ENCODE results near the gene LCE1B. TPM values are rescaled to one million over a fixed set of nuclear protein-coding genes. Genes with fewer than 3 reads are reported as not detected.

Gene LCE1B
- total RNA-seq, 1 experiment from 2014 or later: not detected

DNA sequence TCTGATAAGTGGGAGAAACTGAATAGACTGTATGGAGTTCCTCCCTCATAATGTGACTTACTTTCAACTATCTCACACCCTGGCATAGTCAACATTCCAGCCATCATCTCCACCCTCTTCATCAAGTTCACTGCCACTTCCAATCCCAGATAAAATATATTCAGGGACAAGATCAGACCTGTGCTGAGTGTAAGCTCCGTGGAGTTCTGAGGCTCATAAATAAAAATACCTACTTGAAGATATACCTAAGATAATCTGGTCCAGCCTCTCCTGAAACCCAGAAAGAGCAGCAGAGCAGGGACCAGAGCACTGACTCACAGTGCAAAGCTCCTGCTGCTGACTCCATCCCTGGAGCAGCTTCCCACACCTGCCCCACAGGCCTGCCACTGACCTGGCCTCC is 46.3 kb downstream of the LCE1B start (continued):
- TF ChIP-seq YY1 (IDR thresholded peaks at IDR 0.05; ENCODE audit: extremely low read depth, insufficient replicate concordance, low read depth, low read length): no peak

DNA sequence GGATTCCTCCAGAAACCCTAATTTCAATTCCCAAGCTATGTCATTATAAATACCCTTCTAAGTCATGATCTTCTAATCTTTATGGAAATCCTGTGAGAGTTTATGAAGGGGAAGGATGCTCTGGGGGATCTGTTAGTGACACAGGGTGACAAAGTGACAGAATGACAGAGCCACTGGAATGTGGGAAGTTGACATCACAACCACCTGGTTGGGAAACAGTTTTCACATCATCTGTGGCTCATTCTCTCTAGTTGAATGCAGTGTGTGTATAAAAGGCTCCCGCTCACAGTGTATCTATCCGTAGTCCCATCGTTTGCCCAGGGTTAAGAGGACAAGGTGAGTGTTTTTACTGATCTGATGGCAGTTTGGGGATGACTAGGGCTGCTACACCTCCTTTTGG is 47.9 kb downstream of the LCE1B start, which contains the start of gene LCE7A:
Gene LCE7A (plus strand): TSS at position 301 of the 400 bp plus-strand sequence. CDS start 702 bp downstream, outside the sequence.
- Histone ChIP-seq H3K79me2 (ENCODE audit: insufficient read depth, low read length) (no peaks in the 10 kb centered on the region), H3K4me1 (ENCODE audit: control insufficient read depth in 1 of 2, insufficient read depth in 2 of 2, low read length in 2 of 2) (no peaks in the 10 kb centered on the region), H3K4me2 (ENCODE audit: low read length) (no peak within 1 kb of the TSS), H3K27me3 (ENCODE audit: insufficient read depth, low read length) (peaks cover 17% of the 10 kb centered on the region; the same call in 1 of the 2 replicates), H3K9me3 (ENCODE audit: control insufficient read depth in 1 of 2, insufficient read depth in 1 of 2, low read depth in 1 of 2, low read length in 2 of 2) (no peaks in the 10 kb centered on the region), H3K9me2 (ENCODE audit: insufficient read depth) (no peaks in the 10 kb centered on the region), H4K20me1 (ENCODE audit: insufficient read depth) (no peaks in the 10 kb centered on the region), H3K4me3 (replicated peaks in 1 of 2; ENCODE audit: low read depth in 1 of 2, low read length in 2 of 2) (no peak within 1 kb of the TSS), H3K27ac (ENCODE audit: low read depth, low read length) (no peak within 1 kb of the TSS), H3K36me3 (ENCODE audit: control insufficient read depth in 1 of 2, insufficient read depth in 2 of 2, low read length in 2 of 2) (no peaks in the 10 kb centered on the region), H2AFZ (ENCODE audit: low read depth, low read length, poor library complexity, severe bottlenecking) (no peak within 1 kb of the TSS), H3K9ac (ENCODE audit: low read length) (no peak within 1 kb of the TSS)
- CTCF ChIA-PET: no interaction called here
- intact Hi-C loops (cut with micrococcal nuclease): no loop called here
- ATAC-seq (no peak), DNase-seq (ENCODE audit: low read depth, low spot score) (no peak)
- RAD21 ChIA-PET (ENCODE audit: low non-redundant PET in 1 of 2, low total read pairs in 2 of 2, uncharacterized antibody in 2 of 2, unreplicated experiment in 2 of 2): no interaction called here
- no TSS peak for BruUV-seq (replicated peaks)
- TF ChIP-seq EGR1 (IDR thresholded peaks at IDR 0.05; ENCODE audit: low read depth) (no peak), CEBPB (IDR thresholded peaks at IDR 0.05; ENCODE audit: low read depth) (no peak)
- POLR2A ChIA-PET: no interaction called here

DNA sequence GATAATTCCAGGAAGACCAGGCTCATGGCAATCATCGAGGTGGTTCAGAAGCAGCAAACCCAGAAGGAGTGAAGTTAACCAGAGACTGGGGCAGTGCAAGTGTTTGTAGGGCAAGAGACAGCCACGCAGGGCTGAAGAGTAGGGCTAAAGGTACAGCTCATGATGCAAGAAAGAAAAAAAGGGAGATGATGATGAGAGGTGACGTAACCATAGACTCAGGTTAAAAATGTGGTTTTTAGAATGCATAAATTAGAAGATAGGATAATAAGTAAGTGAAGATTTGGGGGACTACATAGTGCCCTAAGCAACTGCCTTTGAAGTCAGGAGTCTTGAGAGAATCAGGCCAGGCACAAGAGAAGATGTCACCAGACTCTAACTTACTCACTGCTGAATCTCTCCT is 48.4 kb downstream of the LCE1B start:
- ChIA-PET CTCF (no interaction called here), POLR2A (no interaction called here)

More for the DNA sequence above, 48.4 kb downstream of the LCE1B start:
- Histone ChIP-seq H3K27me3 (ENCODE audit: insufficient read depth, low read length) (peaks cover 17% of the 10 kb centered on the region; the same call in 1 of the 2 replicates), H3K9me2 (ENCODE audit: insufficient read depth) (no peaks in the 10 kb centered on the region), H3K36me3 (ENCODE audit: control insufficient read depth in 1 of 2, insufficient read depth in 2 of 2, low read length in 2 of 2) (no peaks in the 10 kb centered on the region), H4K20me1 (ENCODE audit: insufficient read depth) (no peaks in the 10 kb centered on the region), H3K9ac (ENCODE audit: low read length) (no peak overlapping the region), H3K79me2 (ENCODE audit: insufficient read depth, low read length) (no peaks in the 10 kb centered on the region), H3K4me3 (replicated peaks in 1 of 2; ENCODE audit: low read depth in 1 of 2, low read length in 2 of 2) (no peak overlapping the region), H3K4me1 (ENCODE audit: control insufficient read depth in 1 of 2, insufficient read depth in 2 of 2, low read length in 2 of 2) (no peaks in the 10 kb centered on the region), H3K9me3 (ENCODE audit: control insufficient read depth in 1 of 2, insufficient read depth in 1 of 2, low read depth in 1 of 2, low read length in 2 of 2) (no peaks in the 10 kb centered on the region), H2AFZ (ENCODE audit: low read depth, low read length, poor library complexity, severe bottlenecking) (no peak overlapping the region), H3K4me2 (ENCODE audit: low read length) (no peak overlapping the region), H3K27ac (ENCODE audit: low read depth, low read length) (no peak overlapping the region)
- intact Hi-C loops (cut with micrococcal nuclease): no loop called here
- RAD21 ChIA-PET (ENCODE audit: low non-redundant PET in 1 of 2, low total read pairs in 2 of 2, uncharacterized antibody in 2 of 2, unreplicated experiment in 2 of 2): no interaction called here
- no TSS peak for BruUV-seq (replicated peaks)
- DNase-seq (ENCODE audit: low read depth, low spot score): no peak
- no peak for ATAC-seq
- TF ChIP-seq TCF7L2 (IDR thresholded peaks at IDR 0.05; ENCODE audit: borderline replicate concordance, extremely low read depth, insufficient read depth, insufficient read length): no peak
- TF ChIP-seq POLR2A (IDR thresholded peaks at IDR 0.05; ENCODE audit: borderline replicate concordance, extremely low read depth, insufficient read depth, insufficient read length): no peak
- TF ChIP-seq JUND (IDR thresholded peaks at IDR 0.05): no peak
- TF ChIP-seq, protein P1, sequence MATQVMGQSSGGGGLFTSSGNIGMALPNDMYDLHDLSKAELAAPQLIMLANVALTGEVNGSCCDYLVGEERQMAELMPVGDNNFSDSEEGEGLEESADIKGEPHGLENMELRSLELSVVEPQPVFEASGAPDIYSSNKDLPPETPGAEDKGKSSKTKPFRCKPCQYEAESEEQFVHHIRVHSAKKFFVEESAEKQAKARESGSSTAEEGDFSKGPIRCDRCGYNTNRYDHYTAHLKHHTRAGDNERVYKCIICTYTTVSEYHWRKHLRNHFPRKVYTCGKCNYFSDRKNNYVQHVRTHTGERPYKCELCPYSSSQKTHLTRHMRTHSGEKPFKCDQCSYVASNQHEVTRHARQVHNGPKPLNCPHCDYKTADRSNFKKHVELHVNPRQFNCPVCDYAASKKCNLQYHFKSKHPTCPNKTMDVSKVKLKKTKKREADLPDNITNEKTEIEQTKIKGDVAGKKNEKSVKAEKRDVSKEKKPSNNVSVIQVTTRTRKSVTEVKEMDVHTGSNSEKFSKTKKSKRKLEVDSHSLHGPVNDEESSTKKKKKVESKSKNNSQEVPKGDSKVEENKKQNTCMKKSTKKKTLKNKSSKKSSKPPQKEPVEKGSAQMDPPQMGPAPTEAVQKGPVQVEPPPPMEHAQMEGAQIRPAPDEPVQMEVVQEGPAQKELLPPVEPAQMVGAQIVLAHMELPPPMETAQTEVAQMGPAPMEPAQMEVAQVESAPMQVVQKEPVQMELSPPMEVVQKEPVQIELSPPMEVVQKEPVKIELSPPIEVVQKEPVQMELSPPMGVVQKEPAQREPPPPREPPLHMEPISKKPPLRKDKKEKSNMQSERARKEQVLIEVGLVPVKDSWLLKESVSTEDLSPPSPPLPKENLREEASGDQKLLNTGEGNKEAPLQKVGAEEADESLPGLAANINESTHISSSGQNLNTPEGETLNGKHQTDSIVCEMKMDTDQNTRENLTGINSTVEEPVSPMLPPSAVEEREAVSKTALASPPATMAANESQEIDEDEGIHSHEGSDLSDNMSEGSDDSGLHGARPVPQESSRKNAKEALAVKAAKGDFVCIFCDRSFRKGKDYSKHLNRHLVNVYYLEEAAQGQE (IDR thresholded peaks at IDR 0.05; ENCODE audit: low read depth): no peak

Measured in HCT116 (cell line).